HG02763 (cell line): ENCODE data around the gene NRTN.
"Not testable (repeated sequence)": the region's sequence is repeated elsewhere in the genome, so short reads cannot be mapped to it uniquely, and the experiment has no call there.

Experiments used
- ATAC-seq: cut with Tn5 transposase; IDR thresholded peaks from one replicate; pipeline ENCODE4 v1.9.1; 2021; ENCODE audit warnings: mild to moderate bottlenecking, moderate library complexity; ENCODE audit not compliant: unreplicated experiment

Gene NRTN

GRCh38 chr19:5804516-5805461 is at the start of gene NRTN:
TSS of gene NRTN (plus strand) at chr19:5805067. CDS start at chr19:5824166, 19,099 bp downstream.
- ATAC-seq = no peak

DNA sequence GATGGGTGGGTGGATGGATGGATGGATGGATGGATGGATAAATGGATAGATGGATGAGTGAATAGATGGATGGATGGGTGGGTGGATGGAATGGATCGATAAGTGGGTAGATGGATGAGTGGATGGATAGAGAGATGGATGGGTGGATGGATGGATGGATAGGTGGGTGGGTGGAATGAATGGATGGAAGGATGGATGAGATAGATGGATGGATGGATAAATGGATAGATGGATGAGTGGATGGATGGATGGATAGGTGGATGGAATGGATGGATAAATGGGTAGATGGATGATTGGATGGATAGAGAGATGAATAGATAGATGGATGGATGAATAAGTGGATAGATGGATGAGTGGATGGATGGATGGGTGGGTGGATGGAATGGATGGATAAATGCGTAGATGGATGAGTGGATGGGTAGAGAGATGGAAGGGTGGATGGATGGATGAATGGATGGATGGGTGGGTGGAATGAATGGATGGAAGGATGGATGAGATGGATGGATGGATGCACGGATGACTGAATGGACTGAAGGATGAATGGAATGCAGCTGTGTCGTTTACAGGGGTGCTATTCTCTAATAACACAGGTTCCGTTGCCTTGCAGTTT is 42.2 kb upstream of the NRTN start:
- ATAC-seq = no peak

DNA sequence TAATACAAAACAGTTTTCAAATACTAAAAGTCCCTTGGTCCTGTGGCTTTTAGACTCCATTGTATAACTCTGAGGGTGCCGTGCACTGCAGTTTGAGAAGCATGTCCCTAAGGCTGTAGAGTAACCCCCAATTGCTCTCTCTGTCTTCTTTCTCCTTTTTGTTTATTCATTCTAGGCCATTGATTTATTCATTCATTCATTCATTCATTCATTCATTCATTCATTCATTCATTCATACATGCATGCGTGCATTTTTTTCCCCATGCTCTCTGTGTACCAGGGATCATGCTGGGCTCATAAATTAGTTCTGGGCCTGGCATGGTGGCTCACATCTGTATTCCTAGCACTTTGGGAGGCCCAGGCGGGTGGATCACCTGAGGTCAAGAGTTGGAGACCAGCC is 39.6 kb upstream of the NRTN start:
- ATAC-seq = no peak

DNA sequence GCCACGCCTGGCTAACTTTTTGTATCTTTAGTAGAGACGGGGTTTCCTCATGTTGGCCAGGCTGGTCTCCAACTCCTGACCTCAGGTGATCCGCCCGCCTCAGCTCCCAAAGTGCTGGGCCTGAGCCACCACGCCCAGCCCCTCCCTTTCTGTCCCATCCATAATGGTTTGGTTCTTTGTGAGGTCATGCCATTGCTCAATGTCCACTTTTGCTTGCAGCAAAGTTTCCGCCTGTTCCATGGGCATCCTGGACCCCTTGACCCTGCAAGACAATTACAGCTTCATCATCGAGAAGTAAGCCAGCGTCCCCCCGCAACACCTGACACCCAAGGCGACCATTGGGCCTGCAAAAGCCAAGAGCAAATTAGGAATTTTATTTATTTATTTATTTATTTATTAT is 36.9 kb upstream of the NRTN start:
- ATAC-seq = no peak

GRCh38 chr19:5772416-5772815 is 32.5 kb upstream of the NRTN start:
- ATAC-seq = no peak

GRCh38 chr19:5773276-5773675 is 31.6 kb upstream of the NRTN start:
- no peak for ATAC-seq

- no peak for ATAC-seq
These were observed 29.9 kb upstream of the NRTN start for GRCh38 chr19:5774921-5775320.

DNA sequence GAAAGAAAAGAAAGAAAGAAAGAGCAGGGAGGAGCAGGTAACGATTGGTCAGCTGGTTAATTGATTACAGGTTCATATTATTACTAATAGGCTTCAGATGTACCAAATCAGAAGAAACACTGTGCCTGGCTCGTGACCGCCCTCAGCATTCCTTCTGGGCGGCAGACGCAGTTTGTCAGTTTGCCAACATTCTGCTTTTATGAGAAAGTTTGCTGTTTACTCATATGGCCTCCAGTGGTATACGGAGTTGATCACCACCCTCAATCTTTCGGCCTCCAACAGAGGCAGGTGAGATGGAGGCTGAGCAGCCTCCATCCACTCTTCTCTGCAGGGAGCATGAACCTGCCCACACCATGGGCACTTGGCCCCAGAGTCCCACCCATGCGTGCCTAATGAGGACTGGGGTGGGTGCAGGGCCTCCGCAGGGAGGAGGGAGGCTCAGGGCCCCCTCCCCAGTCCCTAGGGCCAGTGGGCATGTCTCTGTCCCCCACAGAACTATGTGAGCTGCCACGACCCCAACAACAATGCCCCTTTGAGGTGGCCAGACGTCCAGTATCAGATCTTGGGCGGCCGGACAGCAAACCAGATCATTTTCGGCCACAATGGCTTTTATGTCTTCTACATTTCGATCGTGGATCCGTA is 29.1 kb upstream of the NRTN start:
- ATAC-seq = no peak

DNA sequence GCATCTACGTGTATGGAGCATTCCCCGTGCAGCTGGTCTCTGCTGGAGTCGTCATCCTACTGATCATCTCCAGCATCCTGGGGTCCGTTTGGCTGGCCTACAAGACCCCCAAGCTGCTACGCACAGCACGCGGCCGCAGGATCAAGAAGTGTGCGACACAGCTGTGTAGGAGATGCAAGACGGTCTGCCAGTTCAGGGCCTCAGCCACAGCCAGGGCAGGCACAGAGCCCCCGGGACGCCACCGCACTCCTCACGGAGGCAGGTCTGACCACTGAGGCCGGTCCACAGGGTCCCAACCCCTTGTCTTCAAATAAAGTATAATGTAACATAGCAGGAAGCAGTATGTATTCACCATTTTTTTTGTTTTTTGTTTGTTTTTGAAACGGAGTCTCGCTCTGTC is 26.5 kb upstream of the NRTN start:
- no peak for ATAC-seq

DNA sequence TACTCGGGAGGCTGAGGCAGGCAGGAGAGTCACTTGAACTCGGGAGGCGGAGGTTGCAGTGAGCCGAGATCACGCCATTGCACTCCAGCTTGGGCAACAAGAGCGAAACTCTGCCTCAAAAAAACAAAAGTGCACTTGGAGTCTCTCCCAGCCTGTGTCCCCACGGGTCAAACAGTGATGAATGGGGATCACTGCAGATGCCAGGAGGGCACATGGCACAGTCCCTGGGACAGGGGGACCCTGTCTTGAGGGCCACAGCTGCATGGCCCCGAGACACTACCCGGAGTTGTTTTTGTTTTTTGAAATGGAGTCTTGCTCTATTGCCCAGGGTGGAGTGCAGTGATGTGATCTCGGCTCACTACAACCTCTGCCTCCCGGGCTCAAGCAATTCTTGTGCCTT is 24.0 kb upstream of the NRTN start:
- not testable (repeated sequence) for ATAC-seq

- no peak for ATAC-seq
These were observed 22.5 kb upstream of the NRTN start for GRCh38 chr19:5782322-5782721.

GRCh38 chr19:5782945-5783919 is 21.6 kb upstream of the NRTN start:
- no peak for ATAC-seq

DNA sequence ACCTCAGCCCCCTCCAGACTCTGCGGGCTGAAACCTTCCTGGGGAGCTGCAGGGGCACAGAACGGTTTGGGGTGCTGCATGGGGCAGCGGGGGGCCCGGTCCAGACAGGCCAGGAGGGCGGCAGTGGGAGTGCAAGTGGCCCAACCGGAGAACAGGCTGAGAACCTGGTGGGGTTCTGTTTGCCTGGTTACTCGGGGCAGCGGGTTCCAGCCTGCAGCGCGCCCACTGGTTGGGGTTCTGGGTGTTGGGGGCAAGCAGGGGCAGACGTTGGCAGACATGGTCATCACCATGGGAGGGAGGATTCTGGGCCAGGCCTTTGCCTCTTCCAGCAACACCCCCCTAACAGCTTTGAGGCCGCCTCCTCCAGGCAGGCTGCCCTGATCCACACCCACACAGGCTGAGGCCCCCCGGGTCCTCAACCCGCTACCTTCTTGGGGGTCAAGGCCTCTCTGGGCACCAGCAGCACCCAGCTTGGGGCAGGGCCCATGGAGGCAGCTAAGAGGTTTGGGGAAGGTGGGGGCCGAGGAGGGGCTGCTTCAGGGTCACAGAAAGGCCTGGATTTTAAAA is 20.2 kb upstream of the NRTN start, which contains the start of gene PRR22:
TSS of gene PRR22 (minus strand) at position 166 of the 567 bp plus-strand sequence. CDS start at position 80, 86 bp downstream.
- no peak for ATAC-seq

- no peak for ATAC-seq
These were observed 19.4 kb upstream of the NRTN start for GRCh38 chr19:5785423-5785822.

DNA sequence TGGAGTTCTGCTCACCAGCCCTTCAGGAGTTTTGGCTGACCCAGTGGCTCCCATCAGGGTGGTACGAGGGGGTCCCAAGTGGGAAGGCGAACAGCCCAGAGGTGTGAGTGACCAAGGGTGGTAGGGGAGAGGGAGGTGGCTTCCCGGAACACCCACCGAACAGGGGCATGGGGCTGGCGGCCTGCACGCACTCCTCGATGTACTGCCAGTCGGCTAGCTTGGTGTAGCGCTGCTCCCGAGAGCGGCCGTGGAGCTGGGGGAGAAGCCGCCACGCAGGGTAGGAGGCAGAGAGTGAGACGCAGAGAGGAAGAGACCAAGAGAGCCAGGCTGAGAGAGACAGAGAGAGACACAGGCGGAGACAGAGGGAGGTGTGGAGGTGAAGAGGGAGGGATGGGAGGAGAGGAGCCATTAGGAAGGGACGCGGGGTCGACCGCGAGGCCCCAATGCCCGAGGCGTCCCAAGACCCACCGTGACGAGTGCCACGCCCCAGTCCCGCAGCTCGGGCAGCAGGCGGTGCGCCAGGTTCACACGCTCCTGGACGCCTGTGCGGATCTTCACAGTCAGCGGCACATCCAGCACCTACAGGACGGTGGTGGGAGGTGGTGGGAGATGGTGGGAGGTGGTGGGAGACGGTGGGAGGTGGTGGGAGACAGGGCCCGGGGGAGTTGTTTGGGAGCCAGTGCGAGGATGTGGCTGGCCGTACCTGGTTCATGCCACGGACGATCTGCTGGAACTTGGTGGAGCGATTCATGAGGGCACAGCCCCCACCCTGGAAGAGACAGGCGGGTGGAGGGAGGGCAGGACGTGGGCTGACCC is 18.1 kb upstream of the NRTN start:
- no peak for ATAC-seq

- no peak for ATAC-seq
These were observed 17.3 kb upstream of the NRTN start for GRCh38 chr19:5787409-5788182.

DNA sequence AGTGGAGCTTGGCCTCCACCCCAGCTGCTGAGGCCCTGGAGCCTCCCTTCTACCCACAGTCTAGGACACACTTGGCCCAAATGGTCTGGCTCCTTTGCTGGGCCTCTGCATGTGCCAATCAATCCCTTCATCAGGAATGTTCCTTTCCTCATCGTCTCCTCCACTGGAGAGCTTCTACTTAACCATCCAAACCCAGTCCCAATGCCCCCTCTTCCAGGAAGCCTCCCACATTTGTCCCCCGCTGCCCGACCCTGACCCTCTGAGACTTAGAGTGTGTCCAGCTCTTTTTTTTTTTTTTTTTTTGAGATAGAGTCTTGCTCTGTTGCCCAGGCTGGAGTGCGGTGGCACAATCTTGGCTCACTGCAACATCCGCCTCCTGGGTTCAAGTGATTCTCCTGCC is 16.4 kb upstream of the NRTN start:
- no peak for ATAC-seq

GRCh38 chr19:5789351-5789761 is 15.5 kb upstream of the NRTN start:
- no peak for ATAC-seq
